Left colon (tissue), 2 donors: Measurements from ENCODE around the gene RNF145. TPM values are rescaled to one million over a fixed set of nuclear protein-coding genes. Genes with fewer than 3 reads are reported as not detected.
"Not testable (repeated sequence)": the region's sequence is repeated elsewhere in the genome, so short reads cannot be mapped to it uniquely, and the experiment has no call there.

Experiments
- ATAC-seq: fragments of 200-7000 bp; cut with Tn5 transposase; one replicate; pipeline ENCODE4 v1.9.1; 2020; ENCODE audit warnings: mild to moderate bottlenecking, moderate library complexity
- DNase-seq, 2 donors: peaks; one replicate each; pipeline ENCODE4 v3.0.0-alpha.2; 2020
- intact Hi-C, 2 donors: fragments of 100-400 bp; cut with DNase I in 1 of 2; cut with micrococcal nuclease in 1 of 2; formaldehyde crosslinking; loops; one replicate each; pipeline versions ENCODE4 v1.11.2 to v1.14.0; 2022; cut with DNase I, micrococcal nuclease
- total RNA-seq, 2 donors: library from RNA; stranded (reverse); fragmentation: NEBNext Ultra II Directional; extraction: Animal tissue kit (Norgen Biotek cat#: 25700); gene quantifications; one replicate each; pipeline ENCODE4 v1.2.1, GENCODE V29; 2021
- donor health status: DM: no; HTN: no; CAD: no.
- donor health status: DM: yes; HTN: yes; CAD: no.

The RNF145 gene
- total RNA-seq, 2 donors from 2014 or later = 67.0 to 69.3 TPM

GRCh38 chr5:159133041-159133741 lies 76.2 kb downstream of the RNF145 start:
- no peak for DNase-seq
- intact Hi-C loops = no loop called here
- peak; percentile 50 for ATAC-seq

- intact Hi-C loops = no loop called here
- no peak for ATAC-seq
- no peak for DNase-seq
These were observed 76.8 kb downstream of the RNF145 start for GRCh38 chr5:159132429-159133040.

- intact Hi-C loops = no loop called here
- no peak for ATAC-seq
These were observed 77.4 kb downstream of the RNF145 start for GRCh38 chr5:159131951-159132350.

GRCh38 chr5:159130871-159131270 lies 78.5 kb downstream of the RNF145 start:
- intact Hi-C loops = no loop called here

More at GRCh38 chr5:159131951-159132350, 77.4 kb downstream of the RNF145 start:
- DNase-seq = no peak

GRCh38 chr5:159128070-159128541 lies 81.2 kb downstream of the RNF145 start:
- DNase-seq (no peak), ATAC-seq (no peak)
- intact Hi-C loops = no loop called here

More at GRCh38 chr5:159130871-159131270, 78.5 kb downstream of the RNF145 start:
- DNase-seq (no peak), ATAC-seq (no peak)

- ATAC-seq (no peak), DNase-seq (no peak)
- intact Hi-C loops = no loop called here
These were observed 85.7 kb downstream of the RNF145 start for GRCh38 chr5:159123700-159124099.

- intact Hi-C loops = no loop called here
- DNase-seq = no peak
- no peak for ATAC-seq
These were observed 86.2 kb downstream of the RNF145 start for GRCh38 chr5:159123189-159123588.

GRCh38 chr5:159121061-159121460 lies 88.3 kb downstream of the RNF145 start:
- ATAC-seq (no peak), DNase-seq (no peak)
- intact Hi-C loops = no loop called here

GRCh38 chr5:159120446-159120845 lies 88.9 kb downstream of the RNF145 start:
- DNase-seq (no peak), ATAC-seq (no peak)
- intact Hi-C loops = no loop called here

GRCh38 chr5:159119842-159120241 lies 89.5 kb downstream of the RNF145 start:
- DNase-seq, ATAC-seq, intact Hi-C loops: not testable (repeated sequence)

- intact Hi-C loops, ATAC-seq, DNase-seq: not testable (repeated sequence)
These were observed 90.2 kb downstream of the RNF145 start for GRCh38 chr5:159118958-159119659.

GRCh38 chr5:159113405-159113804 lies 95.9 kb downstream of the RNF145 start:
- DNase-seq (no peak), ATAC-seq (no peak)

GRCh38 chr5:159112436-159112835 lies 96.9 kb downstream of the RNF145 start:
- no peak for ATAC-seq
- intact Hi-C loops = no loop called here

More at GRCh38 chr5:159113405-159113804, 95.9 kb downstream of the RNF145 start:
- intact Hi-C loops = no loop called here

More at GRCh38 chr5:159112436-159112835, 96.9 kb downstream of the RNF145 start:
- no peak for DNase-seq

Other genes with a start within 250 kb of the RNF145 start
- 1 to 10 TPM; 3.4 to 8.2 TPM for gene EBF1, start 109.6 kb downstream of the RNF145 start, total RNA-seq
- 10 to 100 TPM; 13.3 to 16.7 TPM for gene UBLCP1, start 53.7 kb upstream of the RNF145 start, total RNA-seq
- gene IL12B, start 120.9 kb upstream of the RNF145 start, total RNA-seq = not detected